Astrocyte (in vitro differentiated cells and primary cell): ENCODE results near the gene ZGPAT. TPM values are rescaled to one million over a fixed set of nuclear protein-coding genes. Genes with fewer than 3 reads are reported as not detected.

ENCODE experiments used
- DNase-seq: peaks from one replicate; pipeline ENCODE4 v3.0.0-alpha.2; 2010; ENCODE audit warnings: low read depth
- FAIRE-seq: peaks from 2 replicates; lab custom pipeline; 2011; peaks lifted over from hg19 to GRCh38; lab: Jason Lieb, UNC
- H2AFZ ChIP-seq: 2 replicates; pipeline ENCODE4 v1.6.0; 2012; ENCODE audit warnings: low read depth, low read length, inconsistent platforms
- H3K27ac ChIP-seq: 2 replicates; pipeline ENCODE4 v1.5.1; 2011; ENCODE audit warnings: low read depth, low read length, inconsistent platforms
- H3K27me3 ChIP-seq: 2 replicates; pipeline ENCODE4 v1.6.0; 2011; ENCODE audit warnings: low read length, inconsistent platforms; ENCODE audit not compliant: insufficient read depth
- H3K36me3 ChIP-seq: 2 replicates; pipeline ENCODE4 v1.5.1; 2011; ENCODE audit warnings: low read length, inconsistent platforms; ENCODE audit not compliant: insufficient read depth
- H3K4me1 ChIP-seq: 2 replicates; pipeline ENCODE4 v1.5.1; 2011; ENCODE audit warnings: low read length, inconsistent platforms; ENCODE audit not compliant: insufficient read depth
- H3K4me2 ChIP-seq: 2 replicates; pipeline ENCODE4 v1.6.0; 2012; ENCODE audit warnings: low read length, inconsistent platforms
- H3K4me3 ChIP-seq: 2 replicates; pipeline ENCODE4 v1.5.1; 2011; ENCODE audit warnings: low read depth, mild to moderate bottlenecking, low read length, inconsistent platforms; ENCODE audit not compliant: insufficient read depth
- H3K79me2 ChIP-seq: 2 replicates; pipeline ENCODE4 v1.6.0; 2012; ENCODE audit warnings: mild to moderate bottlenecking, low read length, inconsistent platforms; ENCODE audit not compliant: insufficient read depth
- H3K9ac ChIP-seq: 2 replicates; pipeline ENCODE4 v1.6.0; 2012; ENCODE audit warnings: mild to moderate bottlenecking, low read length, inconsistent platforms
- H3K9me3 ChIP-seq: 2 replicates; pipeline ENCODE4 v1.5.1; 2012; ENCODE audit warnings: low read depth, mild to moderate bottlenecking, low read length, inconsistent platforms; ENCODE audit not compliant: insufficient read depth
- H4K20me1 ChIP-seq: 2 replicates; pipeline ENCODE4 v1.6.0; 2012; ENCODE audit warnings: low read length, inconsistent platforms; ENCODE audit not compliant: insufficient read depth
- H3K27ac Mint-ChIP-seq: one replicate; pipeline ENCODE4 v1.8.0; 2021; ENCODE audit warnings: mild to moderate bottlenecking, mixed read lengths; ENCODE audit not compliant: unreplicated experiment
- H3K27me3 Mint-ChIP-seq: one replicate; pipeline ENCODE4 v1.8.0; 2021; ENCODE audit warnings: low read depth, mixed read lengths; ENCODE audit not compliant: unreplicated experiment
- H3K36me3 Mint-ChIP-seq: one replicate; pipeline ENCODE4 v1.8.0; 2021; ENCODE audit warnings: low read depth, mixed read lengths; ENCODE audit not compliant: unreplicated experiment
- H3K4me1 Mint-ChIP-seq: one replicate; pipeline ENCODE4 v1.8.0; 2021; ENCODE audit warnings: low read depth, mixed read lengths; ENCODE audit not compliant: unreplicated experiment
- H3K4me3 Mint-ChIP-seq: one replicate; pipeline ENCODE4 v1.8.0; 2021; ENCODE audit warnings: mild to moderate bottlenecking, moderate library complexity, mixed read lengths; ENCODE audit not compliant: unreplicated experiment
- H3K9me3 Mint-ChIP-seq: one replicate; pipeline ENCODE4 v1.8.0; 2021; ENCODE audit warnings: mild to moderate bottlenecking, mixed read lengths; ENCODE audit not compliant: unreplicated experiment
- EZH2 ChIP-seq: IDR thresholded peaks from 2 replicates; pipeline ENCODE4 v1.6.1; 2012; ENCODE audit warnings: mild to moderate bottlenecking, low read length, inconsistent platforms; ENCODE audit not compliant: insufficient read depth
- total RNA-seq: library from RNA; stranded (reverse); gene quantifications from 2 replicates; pipeline ENCODE4 v1.2.1, GENCODE V29; 2021
- TF ChIP-seq, protein P1 (sequence below): IDR thresholded peaks from 2 replicates; pipeline ENCODE4 v1.5.1; 2011; ENCODE audit warnings: low read depth, mild to moderate bottlenecking, inconsistent platforms, low read length, moderate library complexity; ENCODE audit not compliant: insufficient read depth

ZGPAT gene
- total RNA-seq, 1 donor from 2014 or later = 24.8 TPM

DNA sequence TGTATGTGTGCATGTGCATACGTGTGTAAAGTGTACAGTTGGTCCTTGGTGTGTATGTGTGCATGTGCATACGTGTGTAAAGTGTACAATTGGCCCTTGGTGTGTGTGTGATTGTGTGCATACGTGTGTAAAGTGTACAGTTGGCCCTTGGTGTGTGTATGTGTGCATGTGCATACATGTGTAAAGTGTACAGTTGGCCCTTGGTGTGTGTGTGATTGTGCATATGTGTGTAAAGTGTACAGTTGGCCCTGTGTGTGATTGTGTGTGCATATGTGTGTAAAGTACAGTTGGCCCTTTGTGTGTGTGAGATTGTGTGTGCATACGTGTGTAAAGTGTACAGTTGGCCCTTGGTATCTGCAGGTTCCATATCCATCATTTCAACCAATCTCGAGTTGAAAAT lies 23.6 kb downstream of the ZGPAT start:
- Histone ChIP-seq H2AFZ (no peak overlapping the region), H3K27ac (no peak overlapping the region), H3K79me2 (peaks cover 63% of the 10 kb centered on the region), H3K4me3 (no peak overlapping the region), H3K9ac (no peak overlapping the region), H4K20me1 (peaks cover 63% of the 10 kb centered on the region), H3K4me2 (no peak overlapping the region), H3K4me1 (no peaks in the 10 kb centered on the region), H3K36me3 (peaks cover 3% of the 10 kb centered on the region), H3K27me3 (no peaks in the 10 kb centered on the region), H3K9me3 (no peaks in the 10 kb centered on the region)
- Mint-ChIP-seq H3K36me3 (peaks cover 19% of the 10 kb centered on the region), H3K27ac (no peak overlapping the region), H3K4me3 (no peak overlapping the region), H3K27me3 (no peaks in the 10 kb centered on the region), H3K4me1 (peaks cover 10% of the 10 kb centered on the region), H3K9me3 (peaks cover 3% of the 10 kb centered on the region)
- TF ChIP-seq, protein P1, sequence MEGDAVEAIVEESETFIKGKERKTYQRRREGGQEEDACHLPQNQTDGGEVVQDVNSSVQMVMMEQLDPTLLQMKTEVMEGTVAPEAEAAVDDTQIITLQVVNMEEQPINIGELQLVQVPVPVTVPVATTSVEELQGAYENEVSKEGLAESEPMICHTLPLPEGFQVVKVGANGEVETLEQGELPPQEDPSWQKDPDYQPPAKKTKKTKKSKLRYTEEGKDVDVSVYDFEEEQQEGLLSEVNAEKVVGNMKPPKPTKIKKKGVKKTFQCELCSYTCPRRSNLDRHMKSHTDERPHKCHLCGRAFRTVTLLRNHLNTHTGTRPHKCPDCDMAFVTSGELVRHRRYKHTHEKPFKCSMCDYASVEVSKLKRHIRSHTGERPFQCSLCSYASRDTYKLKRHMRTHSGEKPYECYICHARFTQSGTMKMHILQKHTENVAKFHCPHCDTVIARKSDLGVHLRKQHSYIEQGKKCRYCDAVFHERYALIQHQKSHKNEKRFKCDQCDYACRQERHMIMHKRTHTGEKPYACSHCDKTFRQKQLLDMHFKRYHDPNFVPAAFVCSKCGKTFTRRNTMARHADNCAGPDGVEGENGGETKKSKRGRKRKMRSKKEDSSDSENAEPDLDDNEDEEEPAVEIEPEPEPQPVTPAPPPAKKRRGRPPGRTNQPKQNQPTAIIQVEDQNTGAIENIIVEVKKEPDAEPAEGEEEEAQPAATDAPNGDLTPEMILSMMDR = no peak
- TF ChIP-seq EZH2 = no peak
- DNase-seq (no peak), FAIRE-seq (no peak)

DNA sequence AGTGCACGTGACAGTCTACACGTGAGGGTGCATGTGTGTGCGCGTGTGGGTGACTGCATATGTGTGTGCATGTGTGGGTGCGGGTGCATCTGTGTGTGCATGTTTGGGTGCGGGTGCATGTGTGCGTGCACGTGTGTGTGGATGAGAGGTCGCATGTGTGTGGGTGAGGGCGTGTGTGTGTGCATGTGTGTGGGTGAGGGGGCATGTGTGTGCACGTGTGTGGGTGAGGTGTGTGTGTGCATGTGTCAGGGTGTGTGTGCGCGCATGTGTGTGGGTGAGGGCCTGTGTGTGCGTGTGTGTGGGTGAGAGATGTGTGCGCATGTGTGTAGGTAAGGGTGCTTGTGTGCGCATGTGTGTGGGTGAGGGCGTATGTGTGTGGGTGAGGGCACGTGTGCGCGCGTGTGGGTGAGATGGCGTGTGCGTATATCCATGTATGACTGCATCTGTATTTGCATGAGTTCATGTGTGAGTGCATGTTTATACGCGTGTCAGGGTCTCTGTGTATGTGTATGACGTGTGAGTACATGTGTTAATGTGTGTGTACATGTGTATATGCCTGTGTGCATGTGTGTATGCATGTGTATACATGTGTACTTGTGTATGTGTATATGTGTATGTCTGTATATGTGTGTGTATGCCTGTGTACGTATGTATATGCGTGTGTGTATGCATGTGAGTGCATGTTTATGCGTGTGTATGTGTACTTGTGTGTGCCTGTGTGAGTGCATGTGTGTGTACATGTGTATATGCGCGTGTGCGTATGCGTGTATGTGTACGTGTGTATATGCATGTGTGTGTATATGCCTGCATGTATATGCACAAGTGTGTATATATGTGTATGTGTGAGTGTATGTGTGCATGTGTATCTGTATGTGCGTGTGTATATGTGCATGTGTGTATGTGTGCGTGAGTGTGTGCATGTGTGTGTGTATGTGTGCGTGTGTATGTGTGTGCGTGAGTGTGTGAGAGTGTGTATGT lies 24.6 kb downstream of the ZGPAT start:
- H3K4me3 Mint-ChIP-seq = no peak overlapping the region
- no peaks in the 10 kb centered on the region for H3K27me3 ChIP-seq
- DNase-seq (no peak), FAIRE-seq (no peak)
- H3K4me2 ChIP-seq = no peak overlapping the region
- peaks cover 18% of the 10 kb centered on the region for H3K36me3 Mint-ChIP-seq
- peaks cover 53% of the 10 kb centered on the region for H3K79me2 ChIP-seq
- H3K4me1 Mint-ChIP-seq = peaks cover 10% of the 10 kb centered on the region
- TF ChIP-seq EZH2 = no peak
- TF ChIP-seq, protein P1 = no peak
- no peaks in the 10 kb centered on the region for H3K4me1 ChIP-seq
- H3K9me3 Mint-ChIP-seq = no peaks in the 10 kb centered on the region
- H3K9ac ChIP-seq = no peak overlapping the region
- no peaks in the 10 kb centered on the region for H3K9me3 ChIP-seq
- no peak overlapping the region for H2AFZ ChIP-seq
- peaks cover 3% of the 10 kb centered on the region for H3K36me3 ChIP-seq
- no peaks in the 10 kb centered on the region for H3K27me3 Mint-ChIP-seq
- H3K27ac ChIP-seq = no peak overlapping the region
- H3K27ac Mint-ChIP-seq = no peak overlapping the region
- H3K4me3 ChIP-seq = no peak overlapping the region
- H4K20me1 ChIP-seq = peaks cover 73% of the 10 kb centered on the region

DNA sequence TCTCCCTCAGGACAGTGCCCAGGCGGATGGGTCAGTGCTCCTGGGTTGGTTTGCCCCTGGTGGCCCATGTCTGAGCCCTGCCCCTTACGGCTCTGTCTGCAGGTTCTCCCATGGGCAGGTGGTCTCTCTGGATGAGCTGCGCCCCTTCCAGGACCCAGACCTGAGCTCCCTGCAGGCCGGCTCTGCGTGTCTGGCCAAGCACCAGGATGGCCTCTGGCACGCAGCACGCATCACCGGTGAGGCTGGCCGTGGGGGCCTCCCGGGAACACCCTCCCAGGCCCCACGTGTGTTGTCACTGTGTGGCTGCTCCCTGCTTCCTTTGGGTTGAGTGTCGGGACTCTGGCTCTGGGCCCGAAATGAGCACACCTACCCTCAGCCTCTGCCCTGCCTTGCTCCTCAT lies 25.3 kb downstream of the ZGPAT start:
- H3K79me2 ChIP-seq = peaks cover 47% of the 10 kb centered on the region
- H3K4me3 ChIP-seq = no peak overlapping the region
- H2AFZ ChIP-seq = no peak overlapping the region
- H3K9me3 ChIP-seq = no peaks in the 10 kb centered on the region
- Mint-ChIP-seq H3K4me3 (no peak overlapping the region), H3K36me3 (peaks cover 15% of the 10 kb centered on the region), H3K27me3 (no peaks in the 10 kb centered on the region), H3K4me1 (peaks cover 7% of the 10 kb centered on the region), H3K27ac (no peak overlapping the region), H3K9me3 (no peaks in the 10 kb centered on the region)
- peaks cover 3% of the 10 kb centered on the region for H3K36me3 ChIP-seq
- DNase-seq (no peak), FAIRE-seq (no peak)
- H3K4me1 ChIP-seq = no peaks in the 10 kb centered on the region
- TF ChIP-seq, protein P1 = no peak
- no peak for TF ChIP-seq EZH2
- H3K27ac ChIP-seq = no peak overlapping the region
- H4K20me1 ChIP-seq = peaks cover 68% of the 10 kb centered on the region
- H3K27me3 ChIP-seq = no peaks in the 10 kb centered on the region
- no peak overlapping the region for H3K9ac ChIP-seq
- no peak overlapping the region for H3K4me2 ChIP-seq
